Measurements from ENCODE around the gene CTIF. TPM values are rescaled to one million over a fixed set of nuclear protein-coding genes. Genes with fewer than 3 reads are reported as not detected.

CTIF gene
- total and polyA plus RNA-seq, 4 donors, result 12.2 to 45.7 (median 32.6) TPM

GRCh38 chr18:48833701-48834412 lies 295.0 kb downstream of the CTIF start:
- WGBS, 2 donors, result 42 to 62% methylated on average over 13 of the region's 13 CpGs
- DNase-seq (peak; percentile 46 to 70 (median 64)), ATAC-seq (ENCODE audit: insufficient read depth, low FRiP score) (no peak)
- Histone ChIP-seq H3K27me3 (ENCODE audit: control insufficient read depth in 3 of 3, insufficient read depth in 3 of 3, low read length in 2 of 3) (no peaks in the 10 kb centered on the region), H3K9me3 (ENCODE audit: control insufficient read depth in 4 of 4, insufficient read depth in 3 of 4, low read length in 3 of 4) (no peaks in the 10 kb centered on the region), H3K4me1 (ENCODE audit: control insufficient read depth in 5 of 5, insufficient read depth in 5 of 5, low read length in 5 of 5) (peaks cover 1 to 43% (median 22%) of the 10 kb centered on the region in 5 donors), H3K4me3 (no peak overlapping the region), H3K36me3 (ENCODE audit: control insufficient read depth in 4 of 4, insufficient read depth in 4 of 4, low read length in 4 of 4) (peaks cover 0 to 2% (median 0%) of the 10 kb centered on the region in 4 donors), H3K9ac (ENCODE audit: insufficient read depth in 1 of 2, low read length in 2 of 2) (peak overlapping the region in 1 of 2 donors; percentile 20), H3K27ac (ENCODE audit: low read depth in 1 of 2, low read length in 1 of 2) (peak overlapping the region in 1 of 2 donors; percentile 44)
- TF ChIP-seq CTCF (IDR thresholded peaks at IDR 0.05; ENCODE audit: control extremely low read depth, extremely low read depth), result no peak

- peak overlapping the region in 1 of 2 donors; percentile 44 for H3K27ac ChIP-seq (ENCODE audit: low read depth in 1 of 2, low read length in 1 of 2)
- WGBS, 2 donors, result 32 to 46% methylated on average over 18 of the region's 18 CpGs
- H3K9me3 ChIP-seq (ENCODE audit: control insufficient read depth in 4 of 4, insufficient read depth in 3 of 4, low read length in 3 of 4), result no peaks in the 10 kb centered on the region
- ATAC-seq (ENCODE audit: insufficient read depth, low FRiP score) (peak; percentile 73), DNase-seq (peak; percentile 36 to 61 (median 49))
- no peak for TF ChIP-seq CTCF (IDR thresholded peaks at IDR 0.05; ENCODE audit: control extremely low read depth, extremely low read depth)
- H3K4me3 ChIP-seq, result no peak overlapping the region
- H3K36me3 ChIP-seq (ENCODE audit: control insufficient read depth in 4 of 4, insufficient read depth in 4 of 4, low read length in 4 of 4), result peaks cover 0 to 2% (median 0%) of the 10 kb centered on the region in 4 donors
- H3K9ac ChIP-seq (ENCODE audit: insufficient read depth in 1 of 2, low read length in 2 of 2), result peak overlapping the region in 1 of 2 donors; percentile 20
- H3K4me1 ChIP-seq (ENCODE audit: control insufficient read depth in 5 of 5, insufficient read depth in 5 of 5, low read length in 5 of 5), result peaks cover 0 to 41% (median 19%) of the 10 kb centered on the region in 5 donors
- no peaks in the 10 kb centered on the region for H3K27me3 ChIP-seq (ENCODE audit: control insufficient read depth in 3 of 3, insufficient read depth in 3 of 3, low read length in 2 of 3)
These were observed 295.7 kb downstream of the CTIF start for GRCh38 chr18:48834413-48835031.

- Histone ChIP-seq H3K27ac (ENCODE audit: low read depth in 1 of 2, low read length in 1 of 2) (peak overlapping the region in 1 of 2 donors; percentile 41), H3K36me3 (ENCODE audit: control insufficient read depth in 4 of 4, insufficient read depth in 4 of 4, low read length in 4 of 4) (peaks cover 0 to 2% (median 0%) of the 10 kb centered on the region in 4 donors), H3K9ac (ENCODE audit: insufficient read depth in 1 of 2, low read length in 2 of 2) (no peak overlapping the region), H3K27me3 (ENCODE audit: control insufficient read depth in 3 of 3, insufficient read depth in 3 of 3, low read length in 2 of 3) (no peaks in the 10 kb centered on the region), H3K4me1 (ENCODE audit: control insufficient read depth in 5 of 5, insufficient read depth in 5 of 5, low read length in 5 of 5) (peaks cover 0 to 36% (median 19%) of the 10 kb centered on the region in 5 donors), H3K4me3 (no peak overlapping the region), H3K9me3 (ENCODE audit: control insufficient read depth in 4 of 4, insufficient read depth in 3 of 4, low read length in 3 of 4) (no peaks in the 10 kb centered on the region)
- WGBS, 2 donors, result 64 to 68% methylated on average over 3 of the region's 3 CpGs
- no peak for ATAC-seq (ENCODE audit: insufficient read depth, low FRiP score)
- TF ChIP-seq CTCF (IDR thresholded peaks at IDR 0.05; ENCODE audit: control extremely low read depth, extremely low read depth), result no peak
- no peak for DNase-seq
These were observed 296.3 kb downstream of the CTIF start for GRCh38 chr18:48835119-48835518.
